Uterus (tissue), 2 donors: ENCODE data around the gene CAGE1.
"Not testable (repeated sequence)": the region's sequence is repeated elsewhere in the genome, so short reads cannot be mapped to it uniquely, and the experiment has no call there.

Source experiments
- CTCF ChIP-seq, 4 experiments: fragments of 200-600 bp in 2 of 4; fragments of 450-650 bp in 2 of 4; sonication (generic) in 2 of 4; IDR thresholded peaks; one replicate each; pipeline ENCODE4 v1.5.1; 2016 to 2019; ENCODE audit warnings: antibody characterized with exemption in 4 of 4, mild to moderate bottlenecking in 2 of 4, moderate library complexity in 1 of 4
- POLR2A ChIP-seq, 2 donors: fragments of 450-650 bp; IDR thresholded peaks; one replicate each; pipeline ENCODE4 v1.6.1; 2016; ENCODE audit warnings: antibody characterized with exemption in 2 of 2, mild to moderate bottlenecking in 1 of 2, moderate library complexity in 1 of 2

- TF ChIP-seq CTCF, POLR2A (IDR thresholded peaks at IDR 0.05): not testable (repeated sequence)
Measured at GRCh38 chr6:7347551-7347997, 42.0 kb downstream of the CAGE1 start.
